ENCODE measurements around the gene TMEM242.

- TF ChIP-seq, protein P1, sequence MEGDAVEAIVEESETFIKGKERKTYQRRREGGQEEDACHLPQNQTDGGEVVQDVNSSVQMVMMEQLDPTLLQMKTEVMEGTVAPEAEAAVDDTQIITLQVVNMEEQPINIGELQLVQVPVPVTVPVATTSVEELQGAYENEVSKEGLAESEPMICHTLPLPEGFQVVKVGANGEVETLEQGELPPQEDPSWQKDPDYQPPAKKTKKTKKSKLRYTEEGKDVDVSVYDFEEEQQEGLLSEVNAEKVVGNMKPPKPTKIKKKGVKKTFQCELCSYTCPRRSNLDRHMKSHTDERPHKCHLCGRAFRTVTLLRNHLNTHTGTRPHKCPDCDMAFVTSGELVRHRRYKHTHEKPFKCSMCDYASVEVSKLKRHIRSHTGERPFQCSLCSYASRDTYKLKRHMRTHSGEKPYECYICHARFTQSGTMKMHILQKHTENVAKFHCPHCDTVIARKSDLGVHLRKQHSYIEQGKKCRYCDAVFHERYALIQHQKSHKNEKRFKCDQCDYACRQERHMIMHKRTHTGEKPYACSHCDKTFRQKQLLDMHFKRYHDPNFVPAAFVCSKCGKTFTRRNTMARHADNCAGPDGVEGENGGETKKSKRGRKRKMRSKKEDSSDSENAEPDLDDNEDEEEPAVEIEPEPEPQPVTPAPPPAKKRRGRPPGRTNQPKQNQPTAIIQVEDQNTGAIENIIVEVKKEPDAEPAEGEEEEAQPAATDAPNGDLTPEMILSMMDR (IDR thresholded peaks at IDR 0.05): no peak
- no peak for TF ChIP-seq SMC3 (IDR thresholded peaks at IDR 0.05; ENCODE audit: low read depth, low read length)
- no peak for TF ChIP-seq POLR2AphosphoS5 (IDR thresholded peaks at IDR 0.05; ENCODE audit: low read depth, low read length)
- no peak for TF ChIP-seq RCOR1 (IDR thresholded peaks at IDR 0.05; ENCODE audit: low read length)
- TF ChIP-seq SIN3A (IDR thresholded peaks at IDR 0.05; ENCODE audit: borderline replicate concordance, low read depth, low read length): no peak
- no peak for TF ChIP-seq TEAD4 (IDR thresholded peaks at IDR 0.05; ENCODE audit: borderline replicate concordance, insufficient read depth)
- TF ChIP-seq TAF1 (IDR thresholded peaks at IDR 0.05; ENCODE audit: borderline replicate concordance, low read depth, low read length): no peak
- no peak for TF ChIP-seq NRF1 (IDR thresholded peaks at IDR 0.05; ENCODE audit: low read depth, low read length)
- no peak for TF ChIP-seq EZH2phosphoT487 (IDR thresholded peaks at IDR 0.05; ENCODE audit: borderline replicate concordance, low read depth)
- no peak for TF ChIP-seq YY1 (IDR thresholded peaks at IDR 0.05; ENCODE audit: low read depth)
- TF ChIP-seq, protein P2, sequence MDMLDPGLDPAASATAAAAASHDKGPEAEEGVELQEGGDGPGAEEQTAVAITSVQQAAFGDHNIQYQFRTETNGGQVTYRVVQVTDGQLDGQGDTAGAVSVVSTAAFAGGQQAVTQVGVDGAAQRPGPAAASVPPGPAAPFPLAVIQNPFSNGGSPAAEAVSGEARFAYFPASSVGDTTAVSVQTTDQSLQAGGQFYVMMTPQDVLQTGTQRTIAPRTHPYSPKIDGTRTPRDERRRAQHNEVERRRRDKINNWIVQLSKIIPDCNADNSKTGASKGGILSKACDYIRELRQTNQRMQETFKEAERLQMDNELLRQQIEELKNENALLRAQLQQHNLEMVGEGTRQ (IDR thresholded peaks at IDR 0.05; ENCODE audit: borderline replicate concordance, low read depth, low read length): no peak
- TF ChIP-seq CHD2 (IDR thresholded peaks at IDR 0.05; ENCODE audit: low read length, partially characterized antibody): no peak
- no peak for TF ChIP-seq REST (IDR thresholded peaks at IDR 0.05; ENCODE audit: low read depth, low read length)
Measured at GRCh38 chr6:157283900-157284737, 39.2 kb downstream of the TMEM242 start.
